ENCODE data around the gene CCER1.

- TF ChIP-seq EZH2 (IDR thresholded peaks at IDR 0.05; ENCODE audit: low read depth, unreplicated experiment), result no peak
- TF ChIP-seq, protein P1, sequence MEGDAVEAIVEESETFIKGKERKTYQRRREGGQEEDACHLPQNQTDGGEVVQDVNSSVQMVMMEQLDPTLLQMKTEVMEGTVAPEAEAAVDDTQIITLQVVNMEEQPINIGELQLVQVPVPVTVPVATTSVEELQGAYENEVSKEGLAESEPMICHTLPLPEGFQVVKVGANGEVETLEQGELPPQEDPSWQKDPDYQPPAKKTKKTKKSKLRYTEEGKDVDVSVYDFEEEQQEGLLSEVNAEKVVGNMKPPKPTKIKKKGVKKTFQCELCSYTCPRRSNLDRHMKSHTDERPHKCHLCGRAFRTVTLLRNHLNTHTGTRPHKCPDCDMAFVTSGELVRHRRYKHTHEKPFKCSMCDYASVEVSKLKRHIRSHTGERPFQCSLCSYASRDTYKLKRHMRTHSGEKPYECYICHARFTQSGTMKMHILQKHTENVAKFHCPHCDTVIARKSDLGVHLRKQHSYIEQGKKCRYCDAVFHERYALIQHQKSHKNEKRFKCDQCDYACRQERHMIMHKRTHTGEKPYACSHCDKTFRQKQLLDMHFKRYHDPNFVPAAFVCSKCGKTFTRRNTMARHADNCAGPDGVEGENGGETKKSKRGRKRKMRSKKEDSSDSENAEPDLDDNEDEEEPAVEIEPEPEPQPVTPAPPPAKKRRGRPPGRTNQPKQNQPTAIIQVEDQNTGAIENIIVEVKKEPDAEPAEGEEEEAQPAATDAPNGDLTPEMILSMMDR (conservative IDR thresholded peaks at IDR 0.05; ENCODE audit: low read depth in 2 of 2), result no peak
Measured at GRCh38 chr12:90915353-90915752, 39.6 kb downstream of the CCER1 start.
